ENCODE results near the gene MRLN. TPM values are rescaled to one million over a fixed set of nuclear protein-coding genes. Genes with fewer than 3 reads are reported as not detected.

MRLN gene
- total and polyA plus RNA-seq, 10 of the 15 experiments (the other 5 are each of a cell fraction or from before 2014, with no cell fraction given), result 0.19 TPM; not detected in 9

DNA sequence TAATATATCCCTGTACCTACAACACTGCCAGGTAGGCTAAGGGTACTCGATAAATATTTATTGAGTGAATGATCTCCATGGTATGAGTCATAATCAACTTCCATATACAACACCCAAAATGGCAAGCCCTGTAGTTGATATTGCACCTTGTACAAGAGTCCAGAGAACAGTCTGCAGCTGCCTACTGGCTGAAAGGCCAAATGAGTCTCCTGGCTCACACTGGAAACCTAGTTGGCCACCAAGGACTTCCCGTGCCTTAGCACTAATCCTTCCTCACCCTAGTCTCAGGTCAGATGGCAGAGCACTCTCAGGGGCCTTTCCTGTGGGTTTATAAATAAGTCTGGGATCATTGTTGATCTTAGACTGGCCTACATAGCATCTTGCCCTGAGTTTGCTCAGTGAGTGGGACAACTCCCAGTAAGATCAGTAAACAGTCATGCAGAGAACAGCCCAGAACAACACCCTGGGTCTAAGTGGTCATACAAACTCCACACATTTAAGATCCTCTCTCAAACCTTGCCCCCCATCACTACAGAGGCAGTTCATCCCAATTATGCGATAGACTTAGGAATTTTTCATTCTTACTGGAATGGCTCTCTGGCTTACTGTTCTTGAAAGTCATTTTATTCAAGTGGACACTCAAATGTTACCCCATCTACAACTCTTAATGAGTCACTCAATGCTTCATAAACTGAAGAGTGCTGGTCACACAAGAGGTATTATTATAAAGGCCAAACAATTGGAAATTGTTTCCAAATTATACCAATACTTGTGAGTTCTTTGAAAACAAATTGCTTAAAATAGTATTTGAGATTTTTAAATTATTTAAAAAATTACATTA lies 28.9 kb downstream of the MRLN start:
- in situ Hi-C loops (cut with MboI), result no loop called here
- no peaks in the 10 kb centered on the region for H3K79me2 ChIP-seq (ENCODE audit: control insufficient read depth, insufficient read depth, low read length)
- H3K9me3 ChIP-seq (replicated peaks; ENCODE audit: control insufficient read depth, insufficient read depth, low read length), result no peaks in the 10 kb centered on the region
- BruUV-seq (replicated peaks), result no TSS peak
- DNase-seq (ENCODE audit: low read depth, low spot score) (no peak), FAIRE-seq (no peak), ATAC-seq (no peak)
- no peaks in the 10 kb centered on the region for H3K36me3 ChIP-seq (ENCODE audit: control insufficient read depth in 2 of 2, insufficient read depth in 2 of 2, low read length in 1 of 2)
- 41% methylated on average over 3 of the region's 3 CpGs for WGBS (ENCODE audit: insufficient coverage, insufficient replicate concordance, low lambda C conversion rate, missing lambda C conversion rate)
- H3K27me3 ChIP-seq (replicated peaks in 1 of 2; ENCODE audit: control insufficient read depth in 2 of 2, insufficient read depth in 2 of 2, low read length in 1 of 2), result no peaks in the 10 kb centered on the region
- SMC1A ChIA-PET (ENCODE audit: uncharacterized antibody, unreplicated experiment), result interaction anchor here (0.8 kb wide), 1 partner anchor 54 kb away, joined by 3 read pairs; no protein-coding TSS in a partner anchor
- TF ChIP-seq SREBF1 (IDR thresholded peaks at IDR 0.05; ENCODE audit: low read length), result no peak
- no peak for TF ChIP-seq SUPT20H (IDR thresholded peaks at IDR 0.05; ENCODE audit: borderline replicate concordance, control insufficient read depth, low read depth, low read length)
- TF ChIP-seq SUZ12 (IDR thresholded peaks at IDR 0.05; ENCODE audit: unreplicated experiment), result no peak
- TF ChIP-seq GABPA (IDR thresholded peaks at IDR 0.05; ENCODE audit: low read depth), result no peak
- no peak for TF ChIP-seq RELA (IDR thresholded peaks at IDR 0.05; ENCODE audit: borderline replicate concordance, partially characterized antibody)
- TF ChIP-seq PML (IDR thresholded peaks at IDR 0.05; ENCODE audit: low read length), result no peak
- TF ChIP-seq RUNX3 (IDR thresholded peaks at IDR 0.05; ENCODE audit: low read length), result no peak
- no peak for TF ChIP-seq EGR1 (IDR thresholded peaks at IDR 0.05; ENCODE audit: borderline replicate concordance in 1 of 2, low read depth in 2 of 2, low read length in 2 of 2)
- no peak for TF ChIP-seq IRF5 (IDR thresholded peaks at IDR 0.05; ENCODE audit: borderline replicate concordance)
- no peak for TF ChIP-seq CBX3 (IDR thresholded peaks at IDR 0.05; ENCODE audit: borderline replicate concordance, low read depth)
- TF ChIP-seq ZNF384 (IDR thresholded peaks at IDR 0.05; ENCODE audit: borderline replicate concordance, low read depth, low read length), result no peak
- no peak for TF ChIP-seq ASH2L (IDR thresholded peaks at IDR 0.05; ENCODE audit: borderline replicate concordance, low read depth)
- no peak for TF ChIP-seq NR2F1 (conservative IDR thresholded peaks at IDR 0.05)
- no peak for TF ChIP-seq NRF1 (conservative IDR thresholded peaks at IDR 0.05; ENCODE audit: low read depth, low read length)
- no peak for TF ChIP-seq TCF7 (IDR thresholded peaks at IDR 0.05; ENCODE audit: borderline replicate concordance)
- TF ChIP-seq EED (IDR thresholded peaks at IDR 0.05; ENCODE audit: low read depth), result no peak
- TF ChIP-seq, protein P1, sequence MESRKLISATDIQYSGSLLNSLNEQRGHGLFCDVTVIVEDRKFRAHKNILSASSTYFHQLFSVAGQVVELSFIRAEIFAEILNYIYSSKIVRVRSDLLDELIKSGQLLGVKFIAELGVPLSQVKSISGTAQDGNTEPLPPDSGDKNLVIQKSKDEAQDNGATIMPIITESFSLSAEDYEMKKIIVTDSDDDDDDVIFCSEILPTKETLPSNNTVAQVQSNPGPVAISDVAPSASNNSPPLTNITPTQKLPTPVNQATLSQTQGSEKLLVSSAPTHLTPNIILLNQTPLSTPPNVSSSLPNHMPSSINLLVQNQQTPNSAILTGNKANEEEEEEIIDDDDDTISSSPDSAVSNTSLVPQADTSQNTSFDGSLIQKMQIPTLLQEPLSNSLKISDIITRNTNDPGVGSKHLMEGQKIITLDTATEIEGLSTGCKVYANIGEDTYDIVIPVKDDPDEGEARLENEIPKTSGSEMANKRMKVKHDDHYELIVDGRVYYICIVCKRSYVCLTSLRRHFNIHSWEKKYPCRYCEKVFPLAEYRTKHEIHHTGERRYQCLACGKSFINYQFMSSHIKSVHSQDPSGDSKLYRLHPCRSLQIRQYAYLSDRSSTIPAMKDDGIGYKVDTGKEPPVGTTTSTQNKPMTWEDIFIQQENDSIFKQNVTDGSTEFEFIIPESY (IDR thresholded peaks at IDR 0.05), result no peak
- no peak for TF ChIP-seq MTA2 (IDR thresholded peaks at IDR 0.05; ENCODE audit: low read depth)
- no peak overlapping the region for H2AFZ ChIP-seq (ENCODE audit: control insufficient read depth, low read depth, low read length)
- POLR2A ChIA-PET, result no interaction called here
- no peaks in the 10 kb centered on the region for H4K20me1 ChIP-seq (ENCODE audit: control insufficient read depth, insufficient read depth)
- CTCF ChIA-PET, result interaction anchor here (0.6 kb wide), 1 partner anchor 31 kb away, joined by 4 read pairs; no protein-coding TSS in a partner anchor
- RAD21 ChIA-PET (ENCODE audit: unreplicated experiment), result no interaction called here
- H3K27ac ChIP-seq (ENCODE audit: control insufficient read depth, insufficient read depth), result no peak overlapping the region
- no peak overlapping the region for H3K4me3 ChIP-seq
- intact Hi-C loops (cut with micrococcal nuclease; ENCODE audit: unreplicated experiment), result no loop called here
- H3K4me2 ChIP-seq (ENCODE audit: control insufficient read depth, insufficient read depth), result no peak overlapping the region
- H3K4me1 ChIP-seq (ENCODE audit: control insufficient read depth, insufficient read depth, low read length), result no peaks in the 10 kb centered on the region
- no peak overlapping the region for H3K9ac ChIP-seq (ENCODE audit: control insufficient read depth, insufficient read depth, low read length)

Measured in GM12878 (cell line).